ENCODE results near the gene PDE4D.

The PDE4D gene

DNA sequence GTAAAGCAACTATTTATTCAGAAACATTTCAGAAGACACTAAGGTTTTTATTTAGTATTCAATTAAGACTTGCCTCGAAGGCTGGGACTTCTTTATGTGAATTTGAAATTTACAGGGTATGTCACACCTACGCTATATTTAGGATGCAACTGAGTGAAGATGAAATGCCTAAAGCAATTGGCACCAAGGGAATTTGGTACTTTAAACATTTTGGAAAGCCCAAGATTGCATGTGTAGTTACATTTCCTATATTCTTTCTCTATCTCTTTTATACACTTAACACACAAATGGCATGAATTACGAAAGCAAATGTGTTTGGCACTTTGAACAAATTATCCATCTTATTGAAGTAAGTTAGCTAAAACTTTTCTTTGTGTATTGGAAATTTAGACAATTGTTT is 633.3 kb downstream of the PDE4D start:
- H3K27me3 ChIP-seq (ENCODE audit: insufficient read depth, poor library complexity, severe bottlenecking): no peaks in the 10 kb centered on the region
- H3K27ac ChIP-seq (replicated peaks): no peak overlapping the region
- TF ChIP-seq GABPA (IDR thresholded peaks at IDR 0.05; ENCODE audit: low read depth) (no peak), SPI1 (IDR thresholded peaks at IDR 0.05; ENCODE audit: borderline replicate concordance, low read depth) (no peak), POLR2AphosphoS5 (IDR thresholded peaks at IDR 0.05; ENCODE audit: low read depth) (no peak)
- TF ChIP-seq, protein P1, sequence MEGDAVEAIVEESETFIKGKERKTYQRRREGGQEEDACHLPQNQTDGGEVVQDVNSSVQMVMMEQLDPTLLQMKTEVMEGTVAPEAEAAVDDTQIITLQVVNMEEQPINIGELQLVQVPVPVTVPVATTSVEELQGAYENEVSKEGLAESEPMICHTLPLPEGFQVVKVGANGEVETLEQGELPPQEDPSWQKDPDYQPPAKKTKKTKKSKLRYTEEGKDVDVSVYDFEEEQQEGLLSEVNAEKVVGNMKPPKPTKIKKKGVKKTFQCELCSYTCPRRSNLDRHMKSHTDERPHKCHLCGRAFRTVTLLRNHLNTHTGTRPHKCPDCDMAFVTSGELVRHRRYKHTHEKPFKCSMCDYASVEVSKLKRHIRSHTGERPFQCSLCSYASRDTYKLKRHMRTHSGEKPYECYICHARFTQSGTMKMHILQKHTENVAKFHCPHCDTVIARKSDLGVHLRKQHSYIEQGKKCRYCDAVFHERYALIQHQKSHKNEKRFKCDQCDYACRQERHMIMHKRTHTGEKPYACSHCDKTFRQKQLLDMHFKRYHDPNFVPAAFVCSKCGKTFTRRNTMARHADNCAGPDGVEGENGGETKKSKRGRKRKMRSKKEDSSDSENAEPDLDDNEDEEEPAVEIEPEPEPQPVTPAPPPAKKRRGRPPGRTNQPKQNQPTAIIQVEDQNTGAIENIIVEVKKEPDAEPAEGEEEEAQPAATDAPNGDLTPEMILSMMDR (IDR thresholded peaks at IDR 0.05; ENCODE audit: insufficient read depth, low read length): no peak
- TF ChIP-seq, protein P2, sequence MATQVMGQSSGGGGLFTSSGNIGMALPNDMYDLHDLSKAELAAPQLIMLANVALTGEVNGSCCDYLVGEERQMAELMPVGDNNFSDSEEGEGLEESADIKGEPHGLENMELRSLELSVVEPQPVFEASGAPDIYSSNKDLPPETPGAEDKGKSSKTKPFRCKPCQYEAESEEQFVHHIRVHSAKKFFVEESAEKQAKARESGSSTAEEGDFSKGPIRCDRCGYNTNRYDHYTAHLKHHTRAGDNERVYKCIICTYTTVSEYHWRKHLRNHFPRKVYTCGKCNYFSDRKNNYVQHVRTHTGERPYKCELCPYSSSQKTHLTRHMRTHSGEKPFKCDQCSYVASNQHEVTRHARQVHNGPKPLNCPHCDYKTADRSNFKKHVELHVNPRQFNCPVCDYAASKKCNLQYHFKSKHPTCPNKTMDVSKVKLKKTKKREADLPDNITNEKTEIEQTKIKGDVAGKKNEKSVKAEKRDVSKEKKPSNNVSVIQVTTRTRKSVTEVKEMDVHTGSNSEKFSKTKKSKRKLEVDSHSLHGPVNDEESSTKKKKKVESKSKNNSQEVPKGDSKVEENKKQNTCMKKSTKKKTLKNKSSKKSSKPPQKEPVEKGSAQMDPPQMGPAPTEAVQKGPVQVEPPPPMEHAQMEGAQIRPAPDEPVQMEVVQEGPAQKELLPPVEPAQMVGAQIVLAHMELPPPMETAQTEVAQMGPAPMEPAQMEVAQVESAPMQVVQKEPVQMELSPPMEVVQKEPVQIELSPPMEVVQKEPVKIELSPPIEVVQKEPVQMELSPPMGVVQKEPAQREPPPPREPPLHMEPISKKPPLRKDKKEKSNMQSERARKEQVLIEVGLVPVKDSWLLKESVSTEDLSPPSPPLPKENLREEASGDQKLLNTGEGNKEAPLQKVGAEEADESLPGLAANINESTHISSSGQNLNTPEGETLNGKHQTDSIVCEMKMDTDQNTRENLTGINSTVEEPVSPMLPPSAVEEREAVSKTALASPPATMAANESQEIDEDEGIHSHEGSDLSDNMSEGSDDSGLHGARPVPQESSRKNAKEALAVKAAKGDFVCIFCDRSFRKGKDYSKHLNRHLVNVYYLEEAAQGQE (IDR thresholded peaks at IDR 0.05; ENCODE audit: insufficient replicate concordance, low read depth): no peak
- no peak for DNase-seq (ENCODE audit: low read depth in 1 of 2, low spot score in 1 of 2)
- no peak overlapping the region for H3K4me3 ChIP-seq (replicated peaks; ENCODE audit: insufficient read depth, low read length)

DNA sequence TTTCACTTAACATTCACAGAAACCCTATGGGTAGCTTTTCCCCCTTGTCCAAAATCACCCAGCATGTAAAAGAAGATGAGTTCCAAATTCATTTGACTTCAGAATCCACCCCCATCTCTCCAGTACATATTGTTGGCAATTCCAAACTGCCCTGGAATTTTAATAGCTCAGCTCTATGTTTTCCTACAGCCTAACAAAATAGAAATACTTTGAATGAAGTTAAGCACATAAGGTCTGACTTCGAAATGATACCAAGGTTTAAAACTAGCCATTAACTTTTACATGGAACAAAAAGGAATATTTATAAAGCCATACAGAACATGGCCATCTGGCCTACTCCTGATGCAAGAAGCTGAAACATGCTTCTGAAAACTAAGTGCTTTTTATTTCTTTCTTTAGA is 634.3 kb downstream of the PDE4D start:
- TF ChIP-seq, protein P1 (IDR thresholded peaks at IDR 0.05; ENCODE audit: insufficient read depth, low read length): no peak
- TF ChIP-seq SPI1 (IDR thresholded peaks at IDR 0.05; ENCODE audit: borderline replicate concordance, low read depth) (no peak), GABPA (IDR thresholded peaks at IDR 0.05; ENCODE audit: low read depth) (no peak), POLR2AphosphoS5 (IDR thresholded peaks at IDR 0.05; ENCODE audit: low read depth) (no peak)
- TF ChIP-seq, protein P2 (IDR thresholded peaks at IDR 0.05; ENCODE audit: insufficient replicate concordance, low read depth): no peak
- DNase-seq (ENCODE audit: low read depth in 1 of 2, low spot score in 1 of 2): no peak
- no peak overlapping the region for H3K27ac ChIP-seq (replicated peaks)
- H3K4me3 ChIP-seq (replicated peaks; ENCODE audit: insufficient read depth, low read length): no peak overlapping the region
- no peaks in the 10 kb centered on the region for H3K27me3 ChIP-seq (ENCODE audit: insufficient read depth, poor library complexity, severe bottlenecking)

DNA sequence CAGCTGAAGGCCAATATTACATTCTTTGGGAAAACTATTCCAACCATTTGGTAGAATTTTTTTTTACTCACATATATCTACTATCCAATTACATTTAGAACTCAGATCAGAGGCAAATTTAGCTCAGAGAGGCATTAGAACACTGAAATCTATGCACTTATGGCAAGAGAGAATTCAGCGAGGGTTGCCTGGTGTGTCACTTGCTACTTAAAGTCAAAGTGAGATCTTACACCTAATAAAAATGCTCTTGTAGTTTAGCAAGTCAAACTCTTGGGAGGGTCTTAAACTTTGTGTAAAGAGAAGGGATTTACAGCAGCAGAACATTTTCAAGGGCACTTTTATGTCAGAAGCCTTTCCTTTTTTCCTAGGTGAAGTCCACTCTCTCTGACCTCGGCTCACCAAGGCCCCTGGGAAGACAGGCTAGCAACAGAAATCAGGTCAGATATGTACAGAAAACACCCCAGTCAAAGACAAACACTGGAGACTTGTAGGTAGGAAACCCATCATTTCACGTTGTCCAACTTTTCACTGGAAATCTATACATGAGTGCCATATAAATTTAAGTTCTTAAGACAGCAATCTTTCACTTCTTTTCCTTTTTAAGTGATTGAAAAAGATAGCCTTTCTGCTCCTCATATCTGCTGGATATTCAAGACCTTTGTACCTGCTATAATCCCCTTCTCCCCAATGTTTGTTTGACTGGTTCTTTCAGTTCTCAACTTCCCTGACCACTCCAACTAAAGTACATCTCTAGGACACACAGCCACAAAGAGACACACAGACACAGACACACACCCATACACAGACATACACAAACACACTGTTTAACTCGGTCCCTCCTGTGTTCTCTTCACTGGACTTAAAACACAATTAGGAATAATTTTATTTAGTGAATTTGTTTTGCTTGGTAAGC is 635.8 kb downstream of the PDE4D start:
- Histone ChIP-seq H3K27ac (replicated peaks) (no peak overlapping the region), H3K27me3 (ENCODE audit: insufficient read depth, poor library complexity, severe bottlenecking) (no peaks in the 10 kb centered on the region), H3K4me3 (replicated peaks; ENCODE audit: insufficient read depth, low read length) (no peak overlapping the region)
- no peak for DNase-seq (ENCODE audit: low read depth in 1 of 2, low spot score in 1 of 2)
- no peak for TF ChIP-seq GABPA (IDR thresholded peaks at IDR 0.05; ENCODE audit: low read depth)
- TF ChIP-seq, protein P2 (IDR thresholded peaks at IDR 0.05; ENCODE audit: insufficient replicate concordance, low read depth): no peak
- TF ChIP-seq POLR2AphosphoS5 (IDR thresholded peaks at IDR 0.05; ENCODE audit: low read depth): no peak
- TF ChIP-seq, protein P1 (IDR thresholded peaks at IDR 0.05; ENCODE audit: insufficient read depth, low read length): no peak
- no peak for TF ChIP-seq SPI1 (IDR thresholded peaks at IDR 0.05; ENCODE audit: borderline replicate concordance, low read depth)
